Measurements from ENCODE around the gene C1orf74.

DNA sequence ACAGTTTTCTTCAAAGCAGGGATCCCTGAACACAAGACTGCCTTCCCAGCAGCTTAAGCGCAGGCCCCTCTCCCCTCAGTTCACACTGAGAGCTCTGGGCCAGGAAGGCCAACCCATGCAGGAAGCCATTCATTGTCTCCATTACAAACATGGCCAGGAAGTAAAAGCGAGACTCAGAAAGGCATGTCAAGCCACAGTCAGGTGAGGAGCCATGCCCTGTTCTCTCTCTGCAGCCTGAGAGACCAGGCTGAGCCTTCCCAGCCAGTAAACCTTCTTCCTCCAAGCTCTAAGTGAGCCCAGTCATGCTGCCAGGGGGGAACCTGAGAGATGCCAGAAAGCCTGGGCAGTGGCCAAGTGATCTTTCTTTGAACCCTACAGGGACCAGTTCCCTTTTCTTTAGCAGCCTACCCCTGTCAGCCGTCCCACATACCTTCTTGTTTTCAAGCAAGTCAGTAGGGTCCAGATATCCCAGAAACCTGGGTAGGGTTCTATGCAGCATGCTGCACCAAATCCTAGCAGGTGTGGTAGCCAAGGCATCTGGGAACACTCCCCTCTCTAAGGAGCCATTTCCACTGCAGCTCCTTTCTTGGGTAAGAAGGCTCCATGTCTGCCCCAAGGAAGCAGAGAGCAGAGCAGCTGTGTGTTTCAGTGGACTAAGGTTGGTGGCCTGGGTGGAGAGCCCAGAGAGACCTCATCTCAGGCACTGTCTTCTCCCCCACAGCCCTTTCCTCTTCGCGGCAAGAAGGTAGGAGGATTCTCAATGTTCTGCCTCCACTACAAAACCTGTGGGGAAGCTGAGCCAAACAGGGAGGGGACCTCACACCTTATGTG is 27.5 kb downstream of the C1orf74 start:
- TF ChIP-seq, protein P1, sequence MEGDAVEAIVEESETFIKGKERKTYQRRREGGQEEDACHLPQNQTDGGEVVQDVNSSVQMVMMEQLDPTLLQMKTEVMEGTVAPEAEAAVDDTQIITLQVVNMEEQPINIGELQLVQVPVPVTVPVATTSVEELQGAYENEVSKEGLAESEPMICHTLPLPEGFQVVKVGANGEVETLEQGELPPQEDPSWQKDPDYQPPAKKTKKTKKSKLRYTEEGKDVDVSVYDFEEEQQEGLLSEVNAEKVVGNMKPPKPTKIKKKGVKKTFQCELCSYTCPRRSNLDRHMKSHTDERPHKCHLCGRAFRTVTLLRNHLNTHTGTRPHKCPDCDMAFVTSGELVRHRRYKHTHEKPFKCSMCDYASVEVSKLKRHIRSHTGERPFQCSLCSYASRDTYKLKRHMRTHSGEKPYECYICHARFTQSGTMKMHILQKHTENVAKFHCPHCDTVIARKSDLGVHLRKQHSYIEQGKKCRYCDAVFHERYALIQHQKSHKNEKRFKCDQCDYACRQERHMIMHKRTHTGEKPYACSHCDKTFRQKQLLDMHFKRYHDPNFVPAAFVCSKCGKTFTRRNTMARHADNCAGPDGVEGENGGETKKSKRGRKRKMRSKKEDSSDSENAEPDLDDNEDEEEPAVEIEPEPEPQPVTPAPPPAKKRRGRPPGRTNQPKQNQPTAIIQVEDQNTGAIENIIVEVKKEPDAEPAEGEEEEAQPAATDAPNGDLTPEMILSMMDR (IDR thresholded peaks at IDR 0.05; ENCODE audit: low read depth, low read length, poor library complexity, severe bottlenecking), result no peak
- TF ChIP-seq EZH2phosphoT487 (IDR thresholded peaks at IDR 0.05; ENCODE audit: borderline replicate concordance, low read length), result no peak
